K562 (cell line): Measurements from ENCODE around the gene DNER. TPM values are rescaled to one million over a fixed set of nuclear protein-coding genes. Genes with fewer than 3 reads are reported as not detected.

Experiments
- ATAC-seq: fragments of 200-7000 bp; cut with Tn5 transposase; 3 replicates; pipeline ENCODE4 v1.9.1; 2020; ENCODE audit warnings: moderate library complexity
- BruUV-seq: library from RNA; stranded (reverse); fragments of 400-500 nt; replicated peaks from 2 replicates; lab custom pipeline; 2021; lab: Mats Ljungman, UMichigan
- CTCF ChIA-PET: fragments of 300-600 bp; formaldehyde crosslinking; extraction: SDS; loops from one replicate; lab custom pipeline; 2021; ENCODE audit warnings: low intra/inter-chr PET ratio; lab: Yijun Ruan, JAX
- POLR2A ChIA-PET: fragments of 300-600, 350-650 bp; sonication (Branson Sonifier 250); formaldehyde crosslinking; extraction: SDS; loops from one replicate; lab custom pipeline; 2021; ENCODE audit warnings: antibody characterized with exemption, inconsistent platforms; lab: Yijun Ruan, JAX
- DNase-seq, 4 experiments: peaks; one replicate each; pipeline versions ENCODE4 v3.0.0 to v3.0.0-alpha.2; 2011 to 2018; ENCODE audit warnings: low spot score in 3 of 4, mixed read lengths in 3 of 4; ENCODE audit errors: extremely low read depth in 1 of 4
- FAIRE-seq: peaks from 2 replicates; lab custom pipeline; 2011; peaks lifted over from hg19 to GRCh38; lab: Jason Lieb, UNC
- H2AFZ ChIP-seq: 2 replicates; pipeline ENCODE4 v1.6.0; 2011; ENCODE audit warnings: low read depth, low read length, control low read depth, inconsistent platforms
- H3K27ac ChIP-seq: fragments of 200-600 bp; 3 replicates; pipeline ENCODE4 v1.8.0; 2011; ENCODE audit warnings: low read depth, mild to moderate bottlenecking, control low read depth, inconsistent platforms, low read length, moderate library complexity, mixed read lengths; ENCODE audit errors: extremely low read depth
- H3K27me3 ChIP-seq, 2 experiments: fragments of 300-600 bp in 1 of 2; 2 replicates in 1 of 2; 3 replicates in 1 of 2; pipeline versions ENCODE4 v1.6.0 to v1.8.0; 2011; ENCODE audit warnings: inconsistent platforms in 2 of 2, low read length in 2 of 2, mild to moderate bottlenecking in 1 of 2, mixed read lengths in 1 of 2, moderate library complexity in 1 of 2; ENCODE audit not compliant: control insufficient read depth in 2 of 2, insufficient read depth in 2 of 2
- H3K36me3 ChIP-seq: fragments of 300-600 bp; 3 replicates; pipeline ENCODE4 v1.8.0; 2011; ENCODE audit warnings: mild to moderate bottlenecking, low read length, inconsistent platforms; ENCODE audit not compliant: control insufficient read depth, insufficient read depth
- H3K4me1 ChIP-seq, 2 experiments: fragments of 200-600 bp in 1 of 2; replicated peaks in 1 of 2; 2 replicates in 1 of 2; 3 replicates in 1 of 2; pipeline versions ENCODE4 v1.5.1 to v1.8.0; 2011; ENCODE audit warnings: inconsistent platforms in 2 of 2, low read length in 2 of 2, mild to moderate bottlenecking in 1 of 2, mixed read lengths in 1 of 2, moderate library complexity in 1 of 2; ENCODE audit not compliant: control insufficient read depth in 2 of 2, insufficient read depth in 2 of 2
- H3K4me2 ChIP-seq: 2 replicates; pipeline ENCODE4 v1.6.1; 2011; ENCODE audit warnings: low read length, control low read depth, inconsistent platforms, mixed read lengths; ENCODE audit not compliant: insufficient read depth
- H3K4me3 ChIP-seq: fragments of 200-600 bp; sonication (generic), shearing (Covaris generic); 2 replicates; pipeline ENCODE4 v1.5.1; 2016; ENCODE audit warnings: control low read depth, inconsistent platforms
- H3K79me2 ChIP-seq: fragments of 200-600 bp; 3 replicates; pipeline ENCODE4 v1.8.0; 2011; ENCODE audit warnings: low read length, inconsistent platforms; ENCODE audit not compliant: control insufficient read depth, insufficient read depth
- H3K9ac ChIP-seq, 2 experiments: 2 replicates each; pipeline versions ENCODE4 v1.6.0 to v1.6.1; 2011; ENCODE audit warnings: low read depth in 2 of 2, low read length in 2 of 2, control low read depth in 1 of 2, inconsistent platforms in 1 of 2, mild to moderate bottlenecking in 1 of 2, mixed read lengths in 1 of 2; ENCODE audit not compliant: insufficient read depth in 1 of 2
- H3K9me1 ChIP-seq: one replicate; pipeline ENCODE4 v1.6.0; 2011; ENCODE audit warnings: inconsistent platforms, mild to moderate bottlenecking, low read length, moderate library complexity; ENCODE audit not compliant: control insufficient read depth, insufficient read depth
- H3K9me3 ChIP-seq: replicated peaks from 2 replicates; pipeline ENCODE4 v1.5.1; 2011; ENCODE audit warnings: low read depth, low read length, inconsistent platforms; ENCODE audit not compliant: control insufficient read depth, insufficient read depth
- H4K20me1 ChIP-seq: replicated peaks from 2 replicates; pipeline ENCODE4 v1.6.1; 2011; ENCODE audit warnings: low read length, inconsistent platforms, mixed read lengths; ENCODE audit not compliant: control insufficient read depth, insufficient read depth
- CREM ChIP-seq: IDR thresholded peaks from 2 replicates; pipeline ENCODE4 v1.6.1; 2014; ENCODE audit warnings: antibody characterized with exemption, low read depth
- CSDE1 ChIP-seq, 2 experiments: fragments of 450-650 bp; IDR thresholded peaks; 2 replicates each; pipeline ENCODE4 v1.6.1; 2016; ENCODE audit warnings: mild to moderate bottlenecking in 1 of 2
- PPARD ChIP-seq: fragments of 250-450 bp; sonication (Bioruptor Pico); IDR thresholded peaks from 2 replicates; pipeline ENCODE4 v1.8.0; 2022; ENCODE audit warnings: inconsistent platforms, mild to moderate bottlenecking, moderate library complexity
- SMAD2 ChIP-seq: fragments of 150-350 bp; IDR thresholded peaks from 2 replicates; pipeline ENCODE4 v1.6.1; 2014; ENCODE audit warnings: low read depth, mild to moderate bottlenecking, low read length
- SMARCA5 ChIP-seq: fragments of 450-650 bp; IDR thresholded peaks from 2 replicates; pipeline ENCODE4 v1.6.1; 2016
- SRSF3 ChIP-seq: fragments of 200-400 bp; formaldehyde crosslinking; IDR thresholded peaks from 2 replicates; pipeline ENCODE4 v1.6.1; 2016; ENCODE audit warnings: mild to moderate bottlenecking, low read length, moderate library complexity; ENCODE audit not compliant: insufficient read depth
- WHSC1 ChIP-seq: IDR thresholded peaks from one replicate; pipeline ENCODE4 v1.6.1; 2012; ENCODE audit warnings: low read length, control low read depth, inconsistent platforms
- ZNF174 ChIP-seq: fragments of 250-450 bp; sonication (Bioruptor Pico); IDR thresholded peaks from 2 replicates; pipeline ENCODE4 v1.4.0; 2020; ENCODE audit warnings: mild to moderate bottlenecking
- ZNF212 ChIP-seq: fragments of 450-650 bp; formaldehyde crosslinking; IDR thresholded peaks from 2 replicates; pipeline ENCODE4 v1.4.0; 2020; ENCODE audit warnings: mild to moderate bottlenecking
- WGBS: fragments of 100-300 bp; shearing (Covaris generic); methylation state at CpG from one replicate; pipeline ENCODE4 v1.1.6; 2016; ENCODE audit warnings: low coverage, mixed read lengths; ENCODE audit not compliant: insufficient coverage; ENCODE audit errors: missing lambda C conversion rate; 5-methylcytosine and 5-hydroxymethylcytosine counted together
- in situ Hi-C: fragments of 300-500 bp; cut with MboI; formaldehyde crosslinking; loops from 4 replicates; pipeline ENCODE4 v1.15.0; 2018; ENCODE audit warnings: inconsistent platforms, mixed read lengths
- intact Hi-C: fragments of 100-400 bp; cut with micrococcal nuclease; formaldehyde crosslinking; loops from 2 replicates; pipeline ENCODE4 v1.14.2; 2022
- polyA plus RNA-seq, 8 experiments: library from polyadenylated mRNA; depleted of rRNA in 4 of 8; stranded (reverse) in 5 of 8; unstranded in 3 of 8; fragments of >200 nt; fragmentation: Nextera tagmentation in 2 of 8; fragmentation: Illumina TruSeq in 1 of 8; extraction: Ambion mirVana in 2 of 8; extraction: Trizol in 1 of 8; gene quantifications; 2 replicates each; pipeline versions ENCODE4 v1.2.1 to v1.2.3, GENCODE V29; 2011 to 2014; ENCODE audit warnings: inconsistent platforms in 1 of 8, missing spikeins in 1 of 8
- total RNA-seq, 7 experiments: library from RNA; depleted of rRNA in 6 of 7; stranded (reverse); fragments of >200 nt in 6 of 7; fragmentation: Illumina TruSeq in 2 of 7; extraction: Trizol in 2 of 7; gene quantifications; 2 replicates each; pipeline versions ENCODE4 v1.2.1 to v1.2.3, GENCODE V29; 2011 to 2021; ENCODE audit warnings: low replicate concordance in 1 of 7
- TF ChIP-seq, protein P1 (sequence below): fragments of 200-400 bp; formaldehyde crosslinking; IDR thresholded peaks from 2 replicates; pipeline ENCODE4 v1.6.1; 2017; ENCODE audit warnings: mild to moderate bottlenecking, low read depth, low read length, moderate library complexity
- TF ChIP-seq, protein P2 (sequence below): fragments of 250-450 bp; sonication (Bioruptor Pico); IDR thresholded peaks from 2 replicates; pipeline ENCODE4 v1.5.0; 2021; ENCODE audit warnings: mild to moderate bottlenecking, borderline replicate concordance
- TF ChIP-seq, protein P3 (sequence below): sonication (generic); formaldehyde crosslinking; IDR thresholded peaks from 2 replicates; pipeline ENCODE4 v1.8.1; 2023; ENCODE audit warnings: mild to moderate bottlenecking, missing genetic modification reagents, moderate library complexity
- TF ChIP-seq, protein P4 (sequence below): fragments of 250-450 bp; sonication (Bioruptor Pico); IDR thresholded peaks from 2 replicates; pipeline ENCODE4 v1.4.0; 2020

Gene DNER
- total and polyA plus RNA-seq, 9 of the 15 experiments (the other 6 are each of a cell fraction or from before 2014, with no cell fraction given), result not detected

DNA sequence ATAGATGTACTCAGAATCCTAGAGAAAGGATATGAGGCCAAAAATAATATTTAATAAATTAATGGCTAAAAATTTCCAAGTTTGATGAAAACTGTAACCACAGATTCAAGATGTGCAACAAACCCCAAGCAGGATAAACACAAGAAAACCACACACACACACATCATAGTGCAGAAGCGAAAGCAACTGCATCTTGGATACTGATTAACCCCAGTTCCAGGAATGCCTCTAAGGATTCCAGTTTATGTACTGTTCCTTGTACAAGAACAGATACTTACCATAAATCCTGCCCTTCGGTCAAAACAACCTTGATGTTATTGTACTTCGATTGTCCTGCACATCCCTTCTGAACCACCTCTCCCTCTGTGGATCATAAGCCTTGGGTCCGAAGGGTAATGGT is 320.4 kb downstream of the DNER start:
- DNase-seq, result no peak
- no TSS peak for BruUV-seq
- Histone ChIP-seq H3K9ac (no peak overlapping the region), H3K79me2 (no peaks in the 10 kb centered on the region), H3K27me3 (no peaks in the 10 kb centered on the region), H3K9me3 (no peaks in the 10 kb centered on the region), H4K20me1 (no peaks in the 10 kb centered on the region), H3K4me2 (no peak overlapping the region), H3K27ac (no peak overlapping the region), H3K36me3 (no peaks in the 10 kb centered on the region), H2AFZ (no peak overlapping the region), H3K4me3 (no peak overlapping the region), H3K4me1 (no peaks in the 10 kb centered on the region), H3K9me1 (no peaks in the 10 kb centered on the region)
- in situ Hi-C loops, result no loop called here
- ChIA-PET POLR2A (no interaction called here), CTCF (no interaction called here)
- 0% methylated on average over 3 of the region's 4 CpGs for WGBS
- intact Hi-C loops, result no loop called here
- ATAC-seq, result no peak
- FAIRE-seq, result no peak
- TF ChIP-seq ZNF212 (CRISPR knock-in tag) (no peak), WHSC1 (no peak), SRSF3 (no peak), SMAD2 (no peak), PPARD (CRISPR knock-in tag) (no peak), CREM (no peak), ZNF174 (CRISPR knock-in tag) (no peak), SMARCA5 (no peak), CSDE1 (IDR thresholded peaks at IDR 0.05) (no peak)
- TF ChIP-seq, protein P1, sequence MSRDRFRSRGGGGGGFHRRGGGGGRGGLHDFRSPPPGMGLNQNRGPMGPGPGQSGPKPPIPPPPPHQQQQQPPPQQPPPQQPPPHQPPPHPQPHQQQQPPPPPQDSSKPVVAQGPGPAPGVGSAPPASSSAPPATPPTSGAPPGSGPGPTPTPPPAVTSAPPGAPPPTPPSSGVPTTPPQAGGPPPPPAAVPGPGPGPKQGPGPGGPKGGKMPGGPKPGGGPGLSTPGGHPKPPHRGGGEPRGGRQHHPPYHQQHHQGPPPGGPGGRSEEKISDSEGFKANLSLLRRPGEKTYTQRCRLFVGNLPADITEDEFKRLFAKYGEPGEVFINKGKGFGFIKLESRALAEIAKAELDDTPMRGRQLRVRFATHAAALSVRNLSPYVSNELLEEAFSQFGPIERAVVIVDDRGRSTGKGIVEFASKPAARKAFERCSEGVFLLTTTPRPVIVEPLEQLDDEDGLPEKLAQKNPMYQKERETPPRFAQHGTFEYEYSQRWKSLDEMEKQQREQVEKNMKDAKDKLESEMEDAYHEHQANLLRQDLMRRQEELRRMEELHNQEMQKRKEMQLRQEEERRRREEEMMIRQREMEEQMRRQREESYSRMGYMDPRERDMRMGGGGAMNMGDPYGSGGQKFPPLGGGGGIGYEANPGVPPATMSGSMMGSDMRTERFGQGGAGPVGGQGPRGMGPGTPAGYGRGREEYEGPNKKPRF, result no peak
- TF ChIP-seq, protein P2, sequence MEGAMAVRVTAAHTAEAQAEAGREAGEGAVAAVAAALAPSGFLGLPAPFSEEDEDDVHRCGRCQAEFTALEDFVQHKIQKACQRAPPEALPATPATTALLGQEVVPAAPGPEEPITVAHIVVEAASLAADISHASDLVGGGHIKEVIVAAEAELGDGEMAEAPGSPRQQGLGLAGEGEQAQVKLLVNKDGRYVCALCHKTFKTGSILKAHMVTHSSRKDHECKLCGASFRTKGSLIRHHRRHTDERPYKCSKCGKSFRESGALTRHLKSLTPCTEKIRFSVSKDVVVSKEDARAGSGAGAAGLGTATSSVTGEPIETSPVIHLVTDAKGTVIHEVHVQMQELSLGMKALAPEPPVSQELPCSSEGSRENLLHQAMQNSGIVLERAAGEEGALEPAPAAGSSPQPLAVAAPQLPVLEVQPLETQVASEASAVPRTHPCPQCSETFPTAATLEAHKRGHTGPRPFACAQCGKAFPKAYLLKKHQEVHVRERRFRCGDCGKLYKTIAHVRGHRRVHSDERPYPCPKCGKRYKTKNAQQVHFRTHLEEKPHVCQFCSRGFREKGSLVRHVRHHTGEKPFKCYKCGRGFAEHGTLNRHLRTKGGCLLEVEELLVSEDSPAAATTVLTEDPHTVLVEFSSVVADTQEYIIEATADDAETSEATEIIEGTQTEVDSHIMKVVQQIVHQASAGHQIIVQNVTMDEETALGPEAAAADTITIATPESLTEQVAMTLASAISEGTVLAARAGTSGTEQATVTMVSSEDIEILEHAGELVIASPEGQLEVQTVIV (CRISPR knock-in tag), result no peak
- TF ChIP-seq, protein P3, sequence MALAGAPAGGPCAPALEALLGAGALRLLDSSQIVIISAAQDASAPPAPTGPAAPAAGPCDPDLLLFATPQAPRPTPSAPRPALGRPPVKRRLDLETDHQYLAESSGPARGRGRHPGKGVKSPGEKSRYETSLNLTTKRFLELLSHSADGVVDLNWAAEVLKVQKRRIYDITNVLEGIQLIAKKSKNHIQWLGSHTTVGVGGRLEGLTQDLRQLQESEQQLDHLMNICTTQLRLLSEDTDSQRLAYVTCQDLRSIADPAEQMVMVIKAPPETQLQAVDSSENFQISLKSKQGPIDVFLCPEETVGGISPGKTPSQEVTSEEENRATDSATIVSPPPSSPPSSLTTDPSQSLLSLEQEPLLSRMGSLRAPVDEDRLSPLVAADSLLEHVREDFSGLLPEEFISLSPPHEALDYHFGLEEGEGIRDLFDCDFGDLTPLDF (CRISPR knock-in tag), result no peak
- TF ChIP-seq, protein P4, sequence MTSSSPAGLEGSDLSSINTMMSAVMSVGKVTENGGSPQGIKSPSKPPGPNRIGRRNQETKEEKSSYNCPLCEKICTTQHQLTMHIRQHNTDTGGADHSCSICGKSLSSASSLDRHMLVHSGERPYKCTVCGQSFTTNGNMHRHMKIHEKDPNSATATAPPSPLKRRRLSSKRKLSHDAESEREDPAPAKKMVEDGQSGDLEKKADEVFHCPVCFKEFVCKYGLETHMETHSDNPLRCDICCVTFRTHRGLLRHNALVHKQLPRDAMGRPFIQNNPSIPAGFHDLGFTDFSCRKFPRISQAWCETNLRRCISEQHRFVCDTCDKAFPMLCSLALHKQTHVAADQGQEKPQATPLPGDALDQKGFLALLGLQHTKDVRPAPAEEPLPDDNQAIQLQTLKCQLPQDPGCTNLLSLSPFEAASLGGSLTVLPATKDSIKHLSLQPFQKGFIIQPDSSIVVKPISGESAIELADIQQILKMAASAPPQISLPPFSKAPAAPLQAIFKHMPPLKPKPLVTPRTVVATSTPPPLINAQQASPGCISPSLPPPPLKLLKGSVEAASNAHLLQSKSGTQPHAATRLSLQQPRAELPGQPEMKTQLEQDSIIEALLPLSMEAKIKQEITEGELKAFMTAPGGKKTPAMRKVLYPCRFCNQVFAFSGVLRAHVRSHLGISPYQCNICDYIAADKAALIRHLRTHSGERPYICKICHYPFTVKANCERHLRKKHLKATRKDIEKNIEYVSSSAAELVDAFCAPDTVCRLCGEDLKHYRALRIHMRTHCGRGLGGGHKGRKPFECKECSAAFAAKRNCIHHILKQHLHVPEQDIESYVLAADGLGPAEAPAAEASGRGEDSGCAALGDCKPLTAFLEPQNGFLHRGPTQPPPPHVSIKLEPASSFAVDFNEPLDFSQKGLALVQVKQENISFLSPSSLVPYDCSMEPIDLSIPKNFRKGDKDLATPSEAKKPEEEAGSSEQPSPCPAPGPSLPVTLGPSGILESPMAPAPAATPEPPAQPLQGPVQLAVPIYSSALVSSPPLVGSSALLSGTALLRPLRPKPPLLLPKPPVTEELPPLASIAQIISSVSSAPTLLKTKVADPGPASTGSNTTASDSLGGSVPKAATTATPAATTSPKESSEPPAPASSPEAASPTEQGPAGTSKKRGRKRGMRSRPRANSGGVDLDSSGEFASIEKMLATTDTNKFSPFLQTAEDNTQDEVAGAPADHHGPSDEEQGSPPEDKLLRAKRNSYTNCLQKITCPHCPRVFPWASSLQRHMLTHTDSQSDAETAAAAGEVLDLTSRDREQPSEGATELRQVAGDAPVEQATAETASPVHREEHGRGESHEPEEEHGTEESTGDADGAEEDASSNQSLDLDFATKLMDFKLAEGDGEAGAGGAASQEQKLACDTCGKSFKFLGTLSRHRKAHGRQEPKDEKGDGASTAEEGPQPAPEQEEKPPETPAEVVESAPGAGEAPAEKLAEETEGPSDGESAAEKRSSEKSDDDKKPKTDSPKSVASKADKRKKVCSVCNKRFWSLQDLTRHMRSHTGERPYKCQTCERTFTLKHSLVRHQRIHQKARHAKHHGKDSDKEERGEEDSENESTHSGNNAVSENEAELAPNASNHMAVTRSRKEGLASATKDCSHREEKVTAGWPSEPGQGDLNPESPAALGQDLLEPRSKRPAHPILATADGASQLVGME (CRISPR knock-in tag), result no peak
